AG08395 (cell line): ENCODE results near the gene VWA1.
"Not testable (repeated sequence)": the region's sequence is repeated elsewhere in the genome, so short reads cannot be mapped to it uniquely, and the experiment has no call there.

Experiments
- DNase-seq: peaks from one replicate; pipeline ENCODE4 v3.0.0; 2012; ENCODE audit warnings: mixed read lengths, low spot score

Gene VWA1

GRCh38 chr1:1424707-1425106 lies 10.8 kb upstream of the VWA1 start:
- DNase-seq = no peak

- DNase-seq = no peak
Measured at GRCh38 chr1:1425426-1425752, 10.1 kb upstream of the VWA1 start.

GRCh38 chr1:1425753-1426495 lies 9.6 kb upstream of the VWA1 start:
- DNase-seq = no peak

GRCh38 chr1:1426496-1427105 lies 8.9 kb upstream of the VWA1 start:
- DNase-seq = no peak

- DNase-seq = peak; percentile 41
Measured at GRCh38 chr1:1427106-1427819, 8.2 kb upstream of the VWA1 start.

- no peak for DNase-seq
Measured at GRCh38 chr1:1427820-1428148, 7.7 kb upstream of the VWA1 start.

GRCh38 chr1:1428174-1428573 lies 7.3 kb upstream of the VWA1 start:
- DNase-seq = no peak

- DNase-seq = not testable (repeated sequence)
Measured at GRCh38 chr1:1428967-1429366, 6.5 kb upstream of the VWA1 start.

GRCh38 chr1:1429671-1430073 lies 5.8 kb upstream of the VWA1 start:
- no peak for DNase-seq

GRCh38 chr1:1430114-1430982 lies 5.1 kb upstream of the VWA1 start:
- peak; percentile 72 for DNase-seq

GRCh38 chr1:1430992-1431844 lies 4.3 kb upstream of the VWA1 start:
- no peak for DNase-seq

- no peak for DNase-seq
Measured at GRCh38 chr1:1431845-1432273, 3.6 kb upstream of the VWA1 start.

GRCh38 chr1:1432274-1432950 lies 3.1 kb upstream of the VWA1 start:
- no peak for DNase-seq

- DNase-seq = peak; percentile 2
Measured at GRCh38 chr1:1432951-1433803, 2.3 kb upstream of the VWA1 start.

GRCh38 chr1:1433804-1434130 lies 1.7 kb upstream of the VWA1 start:
- DNase-seq = peak; percentile 19

- DNase-seq = peak; percentile 3
Measured at GRCh38 chr1:1434131-1434823, 1.2 kb upstream of the VWA1 start.

GRCh38 chr1:1434824-1435105 lies 725 bp upstream of the VWA1 start:
- no peak for DNase-seq

- DNase-seq = no peak
Measured at GRCh38 chr1:1435911-1436629, 580 bp downstream of the VWA1 start.

GRCh38 chr1:1436630-1437032 lies 1.1 kb downstream of the VWA1 start:
- no peak for DNase-seq
